HepG2 (cell line): ENCODE results near the gene MYO7B. TPM values are rescaled to one million over a fixed set of nuclear protein-coding genes. Genes with fewer than 3 reads are reported as not detected.
"Not testable (repeated sequence)": the region's sequence is repeated elsewhere in the genome, so short reads cannot be mapped to it uniquely, and the experiment has no call there.

Experiments
- ATAC-seq: fragments of 200-7000 bp; cut with Tn5 transposase; 3 replicates; pipeline ENCODE4 v1.9.1; 2020; ENCODE audit warnings: mild to moderate bottlenecking, moderate library complexity
- BruUV-seq: library from RNA; stranded (reverse); fragments of 400-500 nt; replicated peaks from 2 replicates; lab custom pipeline; 2021; lab: Mats Ljungman, UMichigan
- CTCF ChIA-PET: fragments of 300-600 bp; formaldehyde crosslinking; extraction: SDS; loops from one replicate; lab custom pipeline; 2021; ENCODE audit warnings: low total read pairs, inconsistent platforms, low intra/inter-chr PET ratio; lab: Yijun Ruan, JAX
- POLR2A ChIA-PET: fragments of 350-600 bp; sonication (Branson Sonifier 250); formaldehyde crosslinking; loops from one replicate; lab custom pipeline; 2020; ENCODE audit warnings: antibody characterized with exemption, inconsistent platforms; lab: Yijun Ruan, JAX
- DNase-seq: peaks from one replicate; pipeline ENCODE4 v3.0.0-alpha.2; 2015; ENCODE audit warnings: low spot score
- FAIRE-seq: peaks from 3 replicates; lab custom pipeline; 2011; peaks lifted over from hg19 to GRCh38; lab: Jason Lieb, UNC
- H2AFZ ChIP-seq: one replicate; pipeline ENCODE4 v1.6.1; 2011; ENCODE audit warnings: low read length, inconsistent platforms
- H3K27ac ChIP-seq: fragments of 300-600 bp; 3 replicates; pipeline ENCODE4 v1.8.0; 2011; ENCODE audit warnings: mixed run types, mild to moderate bottlenecking, mixed read lengths, low read length, inconsistent platforms; ENCODE audit not compliant: insufficient read depth; ENCODE audit errors: extremely low read length
- H3K27me3 ChIP-seq, 2 experiments: fragments of 200-600 bp in 1 of 2; 2 replicates in 1 of 2; 3 replicates in 1 of 2; pipeline versions ENCODE4 v1.6.0 to v1.8.0; 2011; ENCODE audit warnings: low read length in 2 of 2, mild to moderate bottlenecking in 2 of 2, moderate library complexity in 2 of 2, inconsistent platforms in 1 of 2; ENCODE audit not compliant: insufficient read depth in 2 of 2, control insufficient read depth in 1 of 2
- H3K36me3 ChIP-seq, 2 experiments: fragments of 200-600 bp in 1 of 2; replicated peaks in 1 of 2; 2 replicates in 1 of 2; 3 replicates in 1 of 2; pipeline versions ENCODE4 v1.5.1 to v1.8.0; 2011; ENCODE audit warnings: low read length in 2 of 2, inconsistent platforms in 1 of 2; ENCODE audit not compliant: insufficient read depth in 2 of 2, control insufficient read depth in 1 of 2
- H3K4me1 ChIP-seq: 2 replicates; pipeline ENCODE4 v1.5.1; 2012; ENCODE audit warnings: low read length, inconsistent platforms; ENCODE audit not compliant: insufficient read depth
- H3K4me2 ChIP-seq: 2 replicates; pipeline ENCODE4 v1.6.0; 2011; ENCODE audit warnings: low read depth, low read length, inconsistent platforms
- H3K4me3 ChIP-seq, 3 experiments: fragments of 200-600 bp in 1 of 3; sonication (generic), shearing (Covaris generic) in 1 of 3; replicated peaks in 1 of 3; 2 replicates each; pipeline ENCODE4 v1.5.1; 2011 to 2016; ENCODE audit warnings: low read length in 3 of 3, inconsistent platforms in 2 of 3, low read depth in 2 of 3, mild to moderate bottlenecking in 2 of 3, control low read depth in 1 of 3, mixed read lengths in 1 of 3; ENCODE audit not compliant: insufficient read depth in 1 of 3
- H3K79me2 ChIP-seq: one replicate; pipeline ENCODE4 v1.6.1; 2011; ENCODE audit warnings: low read length, inconsistent platforms; ENCODE audit not compliant: insufficient read depth
- H3K9ac ChIP-seq: 2 replicates; pipeline ENCODE4 v1.6.0; 2011; ENCODE audit warnings: mild to moderate bottlenecking, low read depth, low read length, inconsistent platforms; ENCODE audit not compliant: insufficient read depth
- H3K9me3 ChIP-seq: 2 replicates; pipeline ENCODE4 v1.5.1; 2012; ENCODE audit warnings: mild to moderate bottlenecking, low read length
- H4K20me1 ChIP-seq: 2 replicates; pipeline ENCODE4 v1.6.0; 2011; ENCODE audit warnings: inconsistent platforms, mild to moderate bottlenecking, low read length, moderate library complexity; ENCODE audit not compliant: insufficient read depth
- E2F2 ChIP-seq: sonication (generic); formaldehyde crosslinking; IDR thresholded peaks from 2 replicates; pipeline ENCODE4 v1.4.0; 2020; ENCODE audit warnings: missing genetic modification reagents, borderline replicate concordance
- HNF1A ChIP-seq, 2 experiments: sonication (generic) in 1 of 2; formaldehyde crosslinking in 1 of 2; IDR thresholded peaks; 2 replicates each; pipeline versions ENCODE4 v1.4.0 to v1.6.1; 2016 to 2020; ENCODE audit warnings: borderline replicate concordance in 1 of 2, low read depth in 1 of 2, mild to moderate bottlenecking in 1 of 2, missing genetic modification reagents in 1 of 2
- SOX6 ChIP-seq, 2 experiments: fragments of 450-650 bp in 1 of 2; sonication (generic) in 1 of 2; formaldehyde crosslinking in 1 of 2; IDR thresholded peaks; 2 replicates each; pipeline versions ENCODE4 v1.4.0 to v1.6.1; 2017 to 2020; ENCODE audit warnings: antibody characterized with exemption in 1 of 2, mild to moderate bottlenecking in 1 of 2, missing genetic modification reagents in 1 of 2
- SRY ChIP-seq: sonication (generic); formaldehyde crosslinking; IDR thresholded peaks from 2 replicates; pipeline ENCODE4 v1.8.0; 2022; ENCODE audit warnings: mild to moderate bottlenecking, missing genetic modification reagents
- TBX2 ChIP-seq: sonication (generic); formaldehyde crosslinking; IDR thresholded peaks from 2 replicates; pipeline ENCODE4 v1.5.0; 2020; ENCODE audit warnings: missing genetic modification reagents, mild to moderate bottlenecking, borderline replicate concordance
- TP53 ChIP-seq: sonication (generic); formaldehyde crosslinking; conservative IDR thresholded peaks from 2 replicates; pipeline ENCODE4 v1.4.0; 2020; ENCODE audit warnings: missing genetic modification reagents
- ZNF543 ChIP-seq: sonication (generic); formaldehyde crosslinking; IDR thresholded peaks from 2 replicates; pipeline ENCODE4 v1.4.0; 2020; ENCODE audit warnings: mild to moderate bottlenecking, missing genetic modification reagents
- ZNF570 ChIP-seq: sonication (generic); formaldehyde crosslinking; IDR thresholded peaks from 2 replicates; pipeline ENCODE4 v1.4.0; 2020; ENCODE audit warnings: mild to moderate bottlenecking, missing genetic modification reagents, borderline replicate concordance
- WGBS: methylation state at CpG from one replicate; pipeline ENCODE4 v1.1.6; 2017; ENCODE audit warnings: low lambda C conversion rate; 5-methylcytosine and 5-hydroxymethylcytosine counted together
- in situ Hi-C: cut with HindIII; loops from 2 replicates; pipeline ENCODE4 v1.10.0; 2017; ENCODE audit warnings: low pct_unique_long_range_greater_than_20kb; ENCODE audit not compliant: extremely low pct_ligation_motif_present
- intact Hi-C: fragments of 100-400 bp; cut with micrococcal nuclease; formaldehyde crosslinking; loops from one replicate; pipeline ENCODE4 v1.10.0; 2022; ENCODE audit not compliant: unreplicated experiment
- polyA plus RNA-seq, 8 experiments: library from polyadenylated mRNA; depleted of rRNA in 3 of 8; stranded (reverse) in 7 of 8; unstranded in 1 of 8; fragments of >200 nt; fragmentation: Illumina TruSeq in 4 of 8; extraction: Trizol in 4 of 8; gene quantifications; 2 replicates each; pipeline versions ENCODE4 v1.2.1 to v1.2.3, GENCODE V29; 2011 to 2016; ENCODE audit warnings: low read depth in 4 of 8, missing spikeins in 1 of 8, mixed read lengths in 1 of 8; ENCODE audit not compliant: insufficient read depth in 1 of 8
- total RNA-seq, 5 experiments: library from RNA; depleted of rRNA; stranded (reverse); fragments of >200 nt; fragmentation: Illumina TruSeq; extraction: Trizol; gene quantifications; 2 replicates each; pipeline ENCODE4 v1.2.3, GENCODE V29; 2016; ENCODE audit warnings: low read depth in 1 of 5
- TF ChIP-seq, protein P1 (sequence below): sonication (generic); formaldehyde crosslinking; IDR thresholded peaks from 2 replicates; pipeline ENCODE4 v1.5.1; 2020; ENCODE audit warnings: mild to moderate bottlenecking, moderate library complexity, missing genetic modification reagents
- TF ChIP-seq, protein P2 (sequence below): sonication (generic); IDR thresholded peaks from 2 replicates; pipeline ENCODE4 v1.6.1; 2016; ENCODE audit warnings: low read depth, borderline replicate concordance

Gene MYO7B
- total and polyA plus RNA-seq, 2 of the 13 experiments (the other 11 are each of a cell fraction or from before 2014, with no cell fraction given): not detected

GRCh38 chr2:127543013-127543501, 7.6 kb downstream of the MYO7B start (continued):
- peak; percentile 56; the same call in 1 of the 2 replicates for TF ChIP-seq HNF1A (IDR thresholded peaks at IDR 0.05; ENCODE audit: low read depth)
- TF ChIP-seq HNF1A (CRISPR knock-in tag; IDR thresholded peaks at IDR 0.05; ENCODE audit: borderline replicate concordance): peak; percentile 75; the same call in 1 of the 2 replicates
- TF ChIP-seq SOX6 (IDR thresholded peaks at IDR 0.05): not testable (repeated sequence)
- peak; percentile 53; the same call in 1 of the 2 replicates for TF ChIP-seq SOX6 (CRISPR knock-in tag; IDR thresholded peaks at IDR 0.05)
- TF ChIP-seq, protein P1, sequence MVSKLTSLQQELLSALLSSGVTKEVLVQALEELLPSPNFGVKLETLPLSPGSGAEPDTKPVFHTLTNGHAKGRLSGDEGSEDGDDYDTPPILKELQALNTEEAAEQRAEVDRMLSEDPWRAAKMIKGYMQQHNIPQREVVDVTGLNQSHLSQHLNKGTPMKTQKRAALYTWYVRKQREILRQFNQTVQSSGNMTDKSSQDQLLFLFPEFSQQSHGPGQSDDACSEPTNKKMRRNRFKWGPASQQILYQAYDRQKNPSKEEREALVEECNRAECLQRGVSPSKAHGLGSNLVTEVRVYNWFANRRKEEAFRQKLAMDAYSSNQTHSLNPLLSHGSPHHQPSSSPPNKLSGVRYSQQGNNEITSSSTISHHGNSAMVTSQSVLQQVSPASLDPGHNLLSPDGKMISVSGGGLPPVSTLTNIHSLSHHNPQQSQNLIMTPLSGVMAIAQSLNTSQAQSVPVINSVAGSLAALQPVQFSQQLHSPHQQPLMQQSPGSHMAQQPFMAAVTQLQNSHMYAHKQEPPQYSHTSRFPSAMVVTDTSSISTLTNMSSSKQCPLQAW: 0 out of 2 replicates have a peak, but pooled peaks have one; percentile 57
- TF ChIP-seq TBX2 (CRISPR knock-in tag): peak; percentile 65; the same call in 1 of the 2 replicates

DNA sequence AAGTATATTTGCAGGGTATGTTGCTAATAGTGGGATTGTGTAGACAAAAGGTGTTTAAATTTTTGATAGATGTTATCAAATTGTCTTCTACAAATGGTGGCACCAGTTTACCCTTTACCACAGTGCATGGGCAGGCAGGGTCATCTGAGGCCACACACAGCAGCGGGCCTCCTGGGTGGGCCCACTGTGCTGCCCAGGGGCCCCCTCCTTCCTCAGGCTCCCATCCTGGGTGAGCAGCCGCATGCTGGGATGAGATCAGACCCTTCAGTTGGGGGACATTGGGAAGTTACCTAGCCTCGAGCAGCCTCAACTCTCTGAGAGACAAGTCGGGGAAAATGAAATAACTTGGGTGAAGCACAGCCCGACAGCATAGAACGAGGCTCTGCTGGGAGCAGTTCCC, 9.7 kb downstream of the MYO7B start:
- no peak overlapping the region for H2AFZ ChIP-seq
- H3K36me3 ChIP-seq: no peaks in the 10 kb centered on the region
- H3K79me2 ChIP-seq: no peaks in the 10 kb centered on the region
- in situ Hi-C loops (no loop called here), intact Hi-C loops (no loop called here)
- peaks cover 17% of the 10 kb centered on the region for H3K4me1 ChIP-seq
- TF ChIP-seq SRY (CRISPR knock-in tag): no peak
- TF ChIP-seq ZNF570 (CRISPR knock-in tag): no peak
- no peak for TF ChIP-seq E2F2 (CRISPR knock-in tag)
- TF ChIP-seq, protein P2, sequence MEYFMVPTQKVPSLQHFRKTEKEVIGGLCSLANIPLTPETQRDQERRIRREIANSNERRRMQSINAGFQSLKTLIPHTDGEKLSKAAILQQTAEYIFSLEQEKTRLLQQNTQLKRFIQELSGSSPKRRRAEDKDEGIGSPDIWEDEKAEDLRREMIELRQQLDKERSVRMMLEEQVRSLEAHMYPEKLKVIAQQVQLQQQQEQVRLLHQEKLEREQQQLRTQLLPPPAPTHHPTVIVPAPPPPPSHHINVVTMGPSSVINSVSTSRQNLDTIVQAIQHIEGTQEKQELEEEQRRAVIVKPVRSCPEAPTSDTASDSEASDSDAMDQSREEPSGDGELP: no peak
- peak; percentile 99 for TF ChIP-seq ZNF543 (CRISPR knock-in tag)
- no peak for TF ChIP-seq TP53 (CRISPR knock-in tag)
- no peaks in the 10 kb centered on the region for H3K9me3 ChIP-seq
- H3K4me2 ChIP-seq: no peak overlapping the region
- FAIRE-seq: no peak
- H3K4me3 ChIP-seq: no peak overlapping the region
- H3K27me3 ChIP-seq: peaks cover 1 to 30% of the 10 kb centered on the region in 2 experiments; a peak in 1 of 5 replicates
- H4K20me1 ChIP-seq: no peaks in the 10 kb centered on the region
- ATAC-seq: no peak
- 41% methylated on average over 6 of the region's 6 CpGs for WGBS
- no peak overlapping the region for H3K9ac ChIP-seq
- BruUV-seq: no TSS peak
- DNase-seq: no peak
- CTCF ChIA-PET: no interaction called here
- POLR2A ChIA-PET: no interaction called here
- H3K27ac ChIP-seq: no peak overlapping the region
